Measurements from ENCODE around the gene DYRK1A.

The DYRK1A gene

DNA sequence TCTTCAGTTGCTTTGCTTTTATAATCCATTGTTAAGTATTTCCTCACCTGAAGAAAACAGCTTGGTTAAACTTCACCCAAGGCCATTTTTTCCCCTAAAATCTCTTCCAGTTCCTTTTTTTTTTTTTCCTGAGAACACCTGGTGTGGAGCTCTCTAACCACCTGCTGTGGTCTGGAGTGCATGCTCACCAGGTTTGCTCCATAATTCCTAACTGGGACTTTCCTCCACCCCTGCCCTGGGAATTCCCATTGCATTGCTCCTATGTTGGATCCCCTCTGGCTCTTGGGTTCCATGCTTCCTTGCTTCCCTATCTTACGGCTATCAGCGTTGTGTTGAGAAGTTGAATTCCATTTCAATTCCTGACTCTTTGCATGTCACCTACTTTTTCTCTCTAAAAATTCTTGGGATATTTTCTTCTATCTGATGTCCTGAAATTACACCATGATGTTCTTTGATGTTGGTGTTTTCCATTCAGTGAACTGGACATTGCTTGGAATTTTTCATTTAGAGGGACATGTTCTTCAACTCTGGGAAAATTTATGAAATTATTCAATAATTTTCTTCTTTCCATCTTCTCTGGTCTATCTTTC lies 19.6 kb upstream of the DYRK1A start:
- no peak overlapping the region for H3K4me3 ChIP-seq (ENCODE audit: low read length, poor library complexity, severe bottlenecking)
- no peak overlapping the region for H3K4me2 ChIP-seq (ENCODE audit: low read depth, low read length, poor library complexity, severe bottlenecking)
- TF ChIP-seq, protein P1, sequence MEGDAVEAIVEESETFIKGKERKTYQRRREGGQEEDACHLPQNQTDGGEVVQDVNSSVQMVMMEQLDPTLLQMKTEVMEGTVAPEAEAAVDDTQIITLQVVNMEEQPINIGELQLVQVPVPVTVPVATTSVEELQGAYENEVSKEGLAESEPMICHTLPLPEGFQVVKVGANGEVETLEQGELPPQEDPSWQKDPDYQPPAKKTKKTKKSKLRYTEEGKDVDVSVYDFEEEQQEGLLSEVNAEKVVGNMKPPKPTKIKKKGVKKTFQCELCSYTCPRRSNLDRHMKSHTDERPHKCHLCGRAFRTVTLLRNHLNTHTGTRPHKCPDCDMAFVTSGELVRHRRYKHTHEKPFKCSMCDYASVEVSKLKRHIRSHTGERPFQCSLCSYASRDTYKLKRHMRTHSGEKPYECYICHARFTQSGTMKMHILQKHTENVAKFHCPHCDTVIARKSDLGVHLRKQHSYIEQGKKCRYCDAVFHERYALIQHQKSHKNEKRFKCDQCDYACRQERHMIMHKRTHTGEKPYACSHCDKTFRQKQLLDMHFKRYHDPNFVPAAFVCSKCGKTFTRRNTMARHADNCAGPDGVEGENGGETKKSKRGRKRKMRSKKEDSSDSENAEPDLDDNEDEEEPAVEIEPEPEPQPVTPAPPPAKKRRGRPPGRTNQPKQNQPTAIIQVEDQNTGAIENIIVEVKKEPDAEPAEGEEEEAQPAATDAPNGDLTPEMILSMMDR (conservative IDR thresholded peaks at IDR 0.05; ENCODE audit: low read length), result no peak
- TF ChIP-seq EZH2phosphoT487 (IDR thresholded peaks at IDR 0.05; ENCODE audit: borderline replicate concordance), result no peak
- H3K9me3 ChIP-seq (ENCODE audit: insufficient read depth, low read depth, low read length), result peaks cover 23% of the 10 kb centered on the region
- H3K9me2 ChIP-seq (replicated peaks; ENCODE audit: low read depth, low read length), result no peaks in the 10 kb centered on the region
- H3K36me3 ChIP-seq (ENCODE audit: insufficient read depth, low read length), result no peaks in the 10 kb centered on the region
- H3K79me2 ChIP-seq (ENCODE audit: insufficient read depth, low read length), result no peaks in the 10 kb centered on the region
- H4K20me1 ChIP-seq (ENCODE audit: insufficient read depth, low read length, poor library complexity, severe bottlenecking), result no peaks in the 10 kb centered on the region
- H3K9ac ChIP-seq (ENCODE audit: low read depth, low read length, poor library complexity, severe bottlenecking), result no peak overlapping the region
- H3F3A ChIP-seq (ENCODE audit: low read depth), result no peaks in the 10 kb centered on the region
- H3K4me1 ChIP-seq (ENCODE audit: insufficient read depth, low read length, poor library complexity, severe bottlenecking), result no peaks in the 10 kb centered on the region
- H2AFZ ChIP-seq (ENCODE audit: low read length), result no peak overlapping the region
- peaks cover 6% of the 10 kb centered on the region for H3K27me3 ChIP-seq (ENCODE audit: insufficient read depth, low read length, poor library complexity, severe bottlenecking)

DNA sequence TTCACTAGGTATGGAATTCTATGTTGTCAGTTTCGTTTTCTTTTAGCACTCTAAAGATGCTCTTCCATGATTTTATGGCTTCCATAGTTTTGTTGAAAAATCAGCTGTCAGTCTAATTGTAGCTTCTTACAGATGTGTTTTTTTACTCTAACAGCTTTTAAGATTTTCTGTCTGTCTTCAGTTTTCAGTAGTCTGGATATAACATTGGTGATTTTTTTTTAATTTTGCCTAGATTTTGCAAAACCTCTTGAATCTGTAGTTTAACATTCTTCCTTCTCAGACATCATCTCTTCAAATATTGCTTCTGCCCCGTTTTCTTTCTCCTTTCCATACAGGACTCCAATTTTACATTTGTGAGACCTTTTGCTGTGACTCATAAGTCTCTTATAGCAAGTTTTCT lies 17.9 kb upstream of the DYRK1A start:
- Histone ChIP-seq H3K4me1 (ENCODE audit: insufficient read depth, low read length, poor library complexity, severe bottlenecking) (no peaks in the 10 kb centered on the region), H3K9ac (ENCODE audit: low read depth, low read length, poor library complexity, severe bottlenecking) (no peak overlapping the region), H3K36me3 (ENCODE audit: insufficient read depth, low read length) (no peaks in the 10 kb centered on the region), H3K27me3 (ENCODE audit: insufficient read depth, low read length, poor library complexity, severe bottlenecking) (peaks cover 6% of the 10 kb centered on the region), H2AFZ (ENCODE audit: low read length) (no peak overlapping the region), H3K9me3 (ENCODE audit: insufficient read depth, low read depth, low read length) (peaks cover 23% of the 10 kb centered on the region), H3K79me2 (ENCODE audit: insufficient read depth, low read length) (no peaks in the 10 kb centered on the region), H4K20me1 (ENCODE audit: insufficient read depth, low read length, poor library complexity, severe bottlenecking) (no peaks in the 10 kb centered on the region), H3K4me2 (ENCODE audit: low read depth, low read length, poor library complexity, severe bottlenecking) (no peak overlapping the region), H3K4me3 (ENCODE audit: low read length, poor library complexity, severe bottlenecking) (no peak overlapping the region), H3K9me2 (replicated peaks; ENCODE audit: low read depth, low read length) (no peaks in the 10 kb centered on the region), H3F3A (ENCODE audit: low read depth) (no peaks in the 10 kb centered on the region)
- TF ChIP-seq, protein P1 (conservative IDR thresholded peaks at IDR 0.05; ENCODE audit: low read length), result no peak

DNA sequence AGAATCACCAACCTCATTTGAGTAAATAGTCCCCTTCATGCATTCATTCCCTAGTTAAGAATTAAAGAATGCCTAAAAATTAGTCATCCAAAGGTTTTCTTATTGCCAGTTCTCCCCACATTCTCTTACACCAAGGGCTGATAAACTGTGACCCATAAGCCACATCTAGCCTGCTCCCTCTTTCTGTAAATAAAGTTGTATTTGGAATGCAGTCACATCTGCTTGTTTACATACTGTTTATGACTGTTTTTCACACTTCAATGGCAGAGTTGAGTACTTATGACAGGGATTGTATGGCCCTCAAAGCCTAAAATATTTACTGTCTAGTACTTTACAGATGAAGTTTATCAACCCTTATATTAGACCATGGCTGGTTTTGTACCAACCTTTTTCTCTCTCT lies 16.1 kb upstream of the DYRK1A start:
- H3K9me2 ChIP-seq (replicated peaks; ENCODE audit: low read depth, low read length), result no peaks in the 10 kb centered on the region
- H3K9me3 ChIP-seq (ENCODE audit: insufficient read depth, low read depth, low read length), result peaks cover 23% of the 10 kb centered on the region
- no peaks in the 10 kb centered on the region for H3F3A ChIP-seq (ENCODE audit: low read depth)
- peaks cover 6% of the 10 kb centered on the region for H3K27me3 ChIP-seq (ENCODE audit: insufficient read depth, low read length, poor library complexity, severe bottlenecking)
- H3K4me2 ChIP-seq (ENCODE audit: low read depth, low read length, poor library complexity, severe bottlenecking), result no peak overlapping the region
- peaks cover 6% of the 10 kb centered on the region for H3K4me1 ChIP-seq (ENCODE audit: insufficient read depth, low read length, poor library complexity, severe bottlenecking)
- H3K4me3 ChIP-seq (ENCODE audit: low read length, poor library complexity, severe bottlenecking), result no peak overlapping the region
- H3K36me3 ChIP-seq (ENCODE audit: insufficient read depth, low read length), result no peaks in the 10 kb centered on the region
- H3K79me2 ChIP-seq (ENCODE audit: insufficient read depth, low read length), result no peaks in the 10 kb centered on the region
- TF ChIP-seq, protein P1 (conservative IDR thresholded peaks at IDR 0.05; ENCODE audit: low read length), result no peak
- TF ChIP-seq EZH2phosphoT487 (IDR thresholded peaks at IDR 0.05; ENCODE audit: borderline replicate concordance), result no peak
- H3K9ac ChIP-seq (ENCODE audit: low read depth, low read length, poor library complexity, severe bottlenecking), result no peak overlapping the region
- no peak overlapping the region for H2AFZ ChIP-seq (ENCODE audit: low read length)
- no peaks in the 10 kb centered on the region for H4K20me1 ChIP-seq (ENCODE audit: insufficient read depth, low read length, poor library complexity, severe bottlenecking)
